Ovary (tissue), 3 donors: ENCODE data around the gene ULBP2.

Source experiments
- POLR2A ChIP-seq: fragments of 450-650 bp; IDR thresholded peaks from one replicate; pipeline ENCODE4 v1.6.1; 2017; ENCODE audit warnings: antibody characterized with exemption, mild to moderate bottlenecking, moderate library complexity
- TF ChIP-seq, protein P1 (sequence below), 3 donors: fragments of 450-650 bp in 2 of 3; fragments of 200-600 bp in 1 of 3; IDR thresholded peaks; one replicate each; pipeline versions ENCODE4 v1.5.1 to v1.8.0; 2016 to 2022; ENCODE audit warnings: antibody characterized with exemption in 3 of 3, mild to moderate bottlenecking in 1 of 3
- donor health status: DM: no; HTN: no; CAD: no.

DNA sequence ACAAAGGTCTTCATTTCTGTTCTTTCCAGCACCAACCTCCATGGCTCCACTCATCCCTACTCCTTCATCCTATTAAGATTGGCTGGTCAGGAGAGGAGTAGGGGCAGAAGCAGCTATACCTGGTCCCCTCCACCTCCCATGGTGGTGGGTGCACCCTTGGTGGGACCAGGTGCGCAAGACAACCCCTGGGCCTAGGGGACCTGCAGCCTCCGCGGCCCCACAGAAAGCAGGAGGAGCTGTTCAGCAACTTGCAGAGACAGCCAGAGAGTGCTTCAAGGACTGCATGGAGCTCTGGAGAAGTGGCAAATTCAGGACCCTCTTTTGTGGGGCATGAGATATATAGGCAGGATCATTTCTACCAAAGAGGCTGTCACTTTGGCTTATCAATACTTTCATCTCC, 9.8 kb downstream of the ULBP2 start:
- TF ChIP-seq, protein P1, sequence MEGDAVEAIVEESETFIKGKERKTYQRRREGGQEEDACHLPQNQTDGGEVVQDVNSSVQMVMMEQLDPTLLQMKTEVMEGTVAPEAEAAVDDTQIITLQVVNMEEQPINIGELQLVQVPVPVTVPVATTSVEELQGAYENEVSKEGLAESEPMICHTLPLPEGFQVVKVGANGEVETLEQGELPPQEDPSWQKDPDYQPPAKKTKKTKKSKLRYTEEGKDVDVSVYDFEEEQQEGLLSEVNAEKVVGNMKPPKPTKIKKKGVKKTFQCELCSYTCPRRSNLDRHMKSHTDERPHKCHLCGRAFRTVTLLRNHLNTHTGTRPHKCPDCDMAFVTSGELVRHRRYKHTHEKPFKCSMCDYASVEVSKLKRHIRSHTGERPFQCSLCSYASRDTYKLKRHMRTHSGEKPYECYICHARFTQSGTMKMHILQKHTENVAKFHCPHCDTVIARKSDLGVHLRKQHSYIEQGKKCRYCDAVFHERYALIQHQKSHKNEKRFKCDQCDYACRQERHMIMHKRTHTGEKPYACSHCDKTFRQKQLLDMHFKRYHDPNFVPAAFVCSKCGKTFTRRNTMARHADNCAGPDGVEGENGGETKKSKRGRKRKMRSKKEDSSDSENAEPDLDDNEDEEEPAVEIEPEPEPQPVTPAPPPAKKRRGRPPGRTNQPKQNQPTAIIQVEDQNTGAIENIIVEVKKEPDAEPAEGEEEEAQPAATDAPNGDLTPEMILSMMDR (IDR thresholded peaks at IDR 0.05), result no peak
- TF ChIP-seq POLR2A, result no peak
